Stomach (tissue), 9 donors: ENCODE data around the gene SNX5. TPM values are rescaled to one million over a fixed set of nuclear protein-coding genes. Genes with fewer than 3 reads are reported as not detected.

Source experiments
- DNase-seq, 2 donors: peaks; one replicate each; pipeline versions ENCODE4 v3.0.0 to v3.0.0-alpha.2; 2013 to 2019
- H3K27ac ChIP-seq, 5 donors: fragments of 200-600 bp in 4 of 5; sonication (generic) in 4 of 5; one replicate each; pipeline ENCODE4 v1.5.1; 2013 to 2019; ENCODE audit warnings: mild to moderate bottlenecking in 1 of 5, moderate library complexity in 1 of 5
- H3K27me3 ChIP-seq, 3 donors: fragments of 200-600 bp; sonication (generic); one replicate each; pipeline ENCODE4 v1.5.1; 2017 to 2019; ENCODE audit warnings: mixed run types in 1 of 3
- H3K36me3 ChIP-seq, 4 donors: fragments of 200-600 bp; sonication (generic); 1 replicate in 3 of 4; 2 replicates in 1 of 4; pipeline ENCODE4 v1.5.1; 2016 to 2019
- H3K4me1 ChIP-seq, 4 donors: fragments of 200-600 bp; sonication (generic); one replicate each; pipeline ENCODE4 v1.5.1; 2016 to 2019
- H3K4me3 ChIP-seq, 4 donors: fragments of 200-600 bp; sonication (generic) in 3 of 4; one replicate each; pipeline ENCODE4 v1.5.1; 2016 to 2019; ENCODE audit warnings: mild to moderate bottlenecking in 1 of 4
- H3K9me3 ChIP-seq, 4 donors: fragments of 200-600 bp; sonication (generic); one replicate each; pipeline ENCODE4 v1.5.1; 2016 to 2019
- EP300 ChIP-seq: sonication (generic); formaldehyde crosslinking; IDR thresholded peaks from one replicate; pipeline ENCODE4 v1.6.1; 2017; ENCODE audit warnings: antibody characterized with exemption
- POLR2A ChIP-seq, 4 donors: fragments of 450-650 bp; IDR thresholded peaks; one replicate each; pipeline ENCODE4 v1.6.1; 2016; ENCODE audit warnings: antibody characterized with exemption in 4 of 4, control low read depth in 2 of 4, mild to moderate bottlenecking in 1 of 4, moderate library complexity in 1 of 4
- POLR2AphosphoS5 ChIP-seq, 3 donors: sonication (generic); formaldehyde crosslinking; IDR thresholded peaks; one replicate each; pipeline ENCODE4 v1.6.1; 2016; ENCODE audit warnings: antibody characterized with exemption in 3 of 3
- WGBS, 5 donors: extraction: QIAGEN DNeasy Blood & Tissue Kit in 3 of 5; methylation state at CpG; one replicate each; pipeline versions ENCODE4 v1.1.5 to v1.1.7; 2013 to 2018; 5-methylcytosine and 5-hydroxymethylcytosine counted together
- intact Hi-C: fragments of 100-400 bp; cut with DNase I; formaldehyde crosslinking; loops from one replicate; pipeline ENCODE4 v1.15.1; 2023; ENCODE audit warnings: low total_unique reads
- polyA plus RNA-seq, 3 donors: library from polyadenylated mRNA; stranded (reverse); fragments of 200-250 nt; gene quantifications; one replicate each; pipeline ENCODE4 v1.2.3, GENCODE V29; 2013
- total RNA-seq, 5 donors: library from RNA; depleted of rRNA; stranded (reverse); fragments of >200 nt; gene quantifications; one replicate each; pipeline versions ENCODE4 v1.1.0 to v1.2.3, GENCODE V29; 2014 to 2016
- TF ChIP-seq, protein P1 (sequence below), 7 experiments: fragments of 450-650 bp in 4 of 7; fragments of 200-600 bp in 3 of 7; sonication (generic) in 3 of 7; IDR thresholded peaks; one replicate each; pipeline ENCODE4 v1.5.1; 2016 to 2019; ENCODE audit warnings: antibody characterized with exemption in 7 of 7, control low read depth in 2 of 7, mild to moderate bottlenecking in 1 of 7
- donor health status: healthy with polysubstance abuse.
- donor health status: Bipolar disorder and iron deficiency.
- donor health status: healthy.

The SNX5 gene
- total and polyA plus RNA-seq, 8 donors: 47.3 to 202 (median 103) TPM

DNA sequence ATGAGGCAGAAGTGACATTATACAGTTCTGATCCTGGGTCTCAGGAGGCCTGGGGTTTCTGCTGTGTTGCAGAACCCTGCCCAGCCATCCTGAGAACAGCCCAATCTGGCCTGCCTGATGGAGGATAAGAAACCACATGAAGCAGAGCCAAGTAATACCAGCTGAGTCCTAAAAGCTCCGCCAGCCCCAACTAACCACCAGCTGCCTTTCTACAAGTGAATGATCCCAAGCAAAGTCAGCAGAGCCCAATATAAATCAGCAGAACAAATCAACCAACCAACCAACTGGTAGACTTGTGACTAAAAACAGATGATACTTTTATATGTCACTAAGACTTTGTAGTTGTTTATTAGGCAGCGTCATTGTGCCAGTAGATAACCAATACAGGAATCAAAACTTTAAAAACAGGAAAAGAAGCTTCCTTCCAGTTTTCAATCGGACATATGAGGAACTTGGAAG is 52.1 kb downstream of the SNX5 start:
- intact Hi-C loops: no loop called here
- 41 to 67% (median 53%) methylated on average over 3 of the region's 3 CpGs for WGBS, 5 donors
- H3K4me1 ChIP-seq: peaks cover 0 to 4% (median under 1%) of the 10 kb centered on the region in 4 donors
- no peaks in the 10 kb centered on the region for H3K9me3 ChIP-seq
- H3K27me3 ChIP-seq: no peaks in the 10 kb centered on the region
- TF ChIP-seq EP300 (no peak), POLR2A (IDR thresholded peaks at IDR 0.05) (no peak), POLR2AphosphoS5 (IDR thresholded peaks at IDR 0.05) (no peak)
- no peak for DNase-seq
- H3K4me3 ChIP-seq: no peak overlapping the region
- peak overlapping the region in 2 of 5 donors; percentile 3 to 5 for H3K27ac ChIP-seq
- H3K36me3 ChIP-seq: no peaks in the 10 kb centered on the region

GRCh38 chr20:17914957-17915356 is 53.6 kb downstream of the SNX5 start:
- Histone ChIP-seq H3K27me3 (no peaks in the 10 kb centered on the region), H3K4me3 (no peak overlapping the region), H3K4me1 (peaks cover 7 to 19% (median 10%) of the 10 kb centered on the region in 4 donors), H3K36me3 (no peaks in the 10 kb centered on the region), H3K9me3 (no peaks in the 10 kb centered on the region), H3K27ac (no peak overlapping the region)
- no peak for DNase-seq
- TF ChIP-seq POLR2A (IDR thresholded peaks at IDR 0.05) (no peak), EP300 (no peak), POLR2AphosphoS5 (IDR thresholded peaks at IDR 0.05) (no peak)
- TF ChIP-seq, protein P1, sequence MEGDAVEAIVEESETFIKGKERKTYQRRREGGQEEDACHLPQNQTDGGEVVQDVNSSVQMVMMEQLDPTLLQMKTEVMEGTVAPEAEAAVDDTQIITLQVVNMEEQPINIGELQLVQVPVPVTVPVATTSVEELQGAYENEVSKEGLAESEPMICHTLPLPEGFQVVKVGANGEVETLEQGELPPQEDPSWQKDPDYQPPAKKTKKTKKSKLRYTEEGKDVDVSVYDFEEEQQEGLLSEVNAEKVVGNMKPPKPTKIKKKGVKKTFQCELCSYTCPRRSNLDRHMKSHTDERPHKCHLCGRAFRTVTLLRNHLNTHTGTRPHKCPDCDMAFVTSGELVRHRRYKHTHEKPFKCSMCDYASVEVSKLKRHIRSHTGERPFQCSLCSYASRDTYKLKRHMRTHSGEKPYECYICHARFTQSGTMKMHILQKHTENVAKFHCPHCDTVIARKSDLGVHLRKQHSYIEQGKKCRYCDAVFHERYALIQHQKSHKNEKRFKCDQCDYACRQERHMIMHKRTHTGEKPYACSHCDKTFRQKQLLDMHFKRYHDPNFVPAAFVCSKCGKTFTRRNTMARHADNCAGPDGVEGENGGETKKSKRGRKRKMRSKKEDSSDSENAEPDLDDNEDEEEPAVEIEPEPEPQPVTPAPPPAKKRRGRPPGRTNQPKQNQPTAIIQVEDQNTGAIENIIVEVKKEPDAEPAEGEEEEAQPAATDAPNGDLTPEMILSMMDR (IDR thresholded peaks at IDR 0.05): no peak
- 82 to 100% (median 86%) methylated on average over 4 of the region's 4 CpGs for WGBS, 5 donors
- intact Hi-C loops: no loop called here

DNA sequence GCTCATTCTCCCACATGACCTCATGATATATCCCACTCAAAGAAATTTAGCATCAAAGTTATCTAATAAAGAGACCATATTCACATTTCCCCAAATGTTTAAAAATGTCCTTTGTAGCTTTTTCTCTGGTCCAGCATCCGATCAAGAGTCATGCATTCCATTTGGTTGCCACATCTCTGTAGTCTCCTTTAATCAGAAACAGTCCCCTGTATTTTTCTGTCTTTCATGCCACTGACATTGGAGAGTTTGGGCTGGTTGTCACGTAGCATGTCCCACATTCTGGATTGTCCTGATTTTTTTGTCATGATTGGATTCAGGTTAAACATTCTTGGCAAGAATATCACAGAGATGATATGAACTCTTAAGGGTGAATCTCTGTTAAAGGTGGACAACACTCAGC is 55.7 kb downstream of the SNX5 start:
- Histone ChIP-seq H3K4me3 (no peak overlapping the region), H3K36me3 (no peaks in the 10 kb centered on the region), H3K27me3 (no peaks in the 10 kb centered on the region), H3K9me3 (no peaks in the 10 kb centered on the region), H3K27ac (no peak overlapping the region), H3K4me1 (peaks cover 7 to 23% (median 10%) of the 10 kb centered on the region in 4 donors)
- intact Hi-C loops: no loop called here
- DNase-seq: no peak
- TF ChIP-seq, protein P1 (IDR thresholded peaks at IDR 0.05): no peak
- WGBS, 5 donors: 88 to 92% (median 90%) methylated on average over 2 of the region's 2 CpGs

GRCh38 chr20:17911927-17912326 is 56.7 kb downstream of the SNX5 start:
- no peak overlapping the region for H3K27ac ChIP-seq
- H3K4me1 ChIP-seq: peaks cover 7 to 23% (median 10%) of the 10 kb centered on the region in 4 donors
- no peaks in the 10 kb centered on the region for H3K36me3 ChIP-seq
- H3K9me3 ChIP-seq: no peaks in the 10 kb centered on the region
- TF ChIP-seq EP300 (no peak), POLR2A (IDR thresholded peaks at IDR 0.05) (no peak), POLR2AphosphoS5 (IDR thresholded peaks at IDR 0.05) (no peak)
- TF ChIP-seq, protein P1 (IDR thresholded peaks at IDR 0.05): no peak
- intact Hi-C loops: no loop called here
- WGBS, 5 donors: 69 to 97% (median 85%) methylated on average over 4 of the region's 4 CpGs
- DNase-seq: no peak
- no peak overlapping the region for H3K4me3 ChIP-seq
- no peaks in the 10 kb centered on the region for H3K27me3 ChIP-seq

- no peaks in the 10 kb centered on the region for H3K36me3 ChIP-seq
- H3K4me1 ChIP-seq: peaks cover 7 to 23% (median 10%) of the 10 kb centered on the region in 4 donors
- TF ChIP-seq POLR2AphosphoS5 (IDR thresholded peaks at IDR 0.05): peak in 2 of 3 donors; percentile 10 to 45
- TF ChIP-seq EP300: no peak
- no peak for TF ChIP-seq POLR2A (IDR thresholded peaks at IDR 0.05)
- 30 to 58% (median 42%) methylated on average over 6 of the region's 6 CpGs for WGBS, 5 donors
- H3K4me3 ChIP-seq: no peak overlapping the region
- H3K9me3 ChIP-seq: no peaks in the 10 kb centered on the region
- peak overlapping the region; percentile 50 to 70 (median 58) for H3K27ac ChIP-seq
- peak in 1 of 2 donors; percentile 73 for DNase-seq
- intact Hi-C loops: no loop called here
- no peaks in the 10 kb centered on the region for H3K27me3 ChIP-seq
Measured at GRCh38 chr20:17910828-17911294, 57.7 kb downstream of the SNX5 start.
